Vagina (tissue), 2 donors: ENCODE measurements around the gene HNRNPK. TPM values are rescaled to one million over a fixed set of nuclear protein-coding genes. Genes with fewer than 3 reads are reported as not detected.

Source experiments
- DNase-seq, 2 donors: peaks; one replicate each; pipeline ENCODE4 v3.0.0-alpha.2; 2017; ENCODE audit errors: extremely low spot score in 2 of 2
- H3K27ac ChIP-seq: fragments of 200-600 bp; sonication (generic); one replicate; pipeline ENCODE4 v1.5.1; 2019
- H3K27me3 ChIP-seq: fragments of 200-600 bp; sonication (generic); one replicate; pipeline ENCODE4 v1.5.1; 2019
- H3K36me3 ChIP-seq, 2 donors: fragments of 200-600 bp; sonication (generic); one replicate each; pipeline ENCODE4 v1.5.1; 2017 to 2019
- H3K4me1 ChIP-seq: fragments of 200-600 bp; sonication (generic); one replicate; pipeline ENCODE4 v1.5.1; 2019
- H3K4me3 ChIP-seq, 2 donors: fragments of 200-600 bp; sonication (generic); 1 replicate in 1 of 2; 2 replicates in 1 of 2; pipeline ENCODE4 v1.5.1; 2016 to 2019
- H3K9me3 ChIP-seq: fragments of 200-600 bp; sonication (generic); one replicate; pipeline ENCODE4 v1.5.1; 2019
- POLR2A ChIP-seq, 2 donors: fragments of 450-650 bp; IDR thresholded peaks; one replicate each; pipeline ENCODE4 v1.6.1; 2017; ENCODE audit warnings: antibody characterized with exemption in 2 of 2, mild to moderate bottlenecking in 2 of 2, moderate library complexity in 2 of 2
- POLR2AphosphoS5 ChIP-seq, 2 donors: sonication (generic); formaldehyde crosslinking; IDR thresholded peaks; one replicate each; pipeline ENCODE4 v1.9.0; 2017; ENCODE audit warnings: antibody characterized with exemption in 2 of 2, mild to moderate bottlenecking in 2 of 2, low read depth in 1 of 2; ENCODE audit not compliant: insufficient read depth in 1 of 2
- intact Hi-C: fragments of 100-400 bp; cut with DNase I; formaldehyde crosslinking; loops from one replicate; pipeline ENCODE4 v1.15.1; 2023
- total RNA-seq: library from RNA; depleted of rRNA; stranded (reverse); fragments of >200 nt; gene quantifications from one replicate; pipeline ENCODE4 v1.2.3, GENCODE V29; 2016
- TF ChIP-seq, protein P1 (sequence below), 3 experiments: fragments of 450-650 bp in 2 of 3; fragments of 200-600 bp in 1 of 3; sonication (generic) in 1 of 3; IDR thresholded peaks; one replicate each; pipeline ENCODE4 v1.5.1; 2017 to 2019; ENCODE audit warnings: antibody characterized with exemption in 3 of 3, mild to moderate bottlenecking in 2 of 3, moderate library complexity in 2 of 3

Gene HNRNPK
- total RNA-seq, 1 donor from 2014 or later = 409 TPM

DNA sequence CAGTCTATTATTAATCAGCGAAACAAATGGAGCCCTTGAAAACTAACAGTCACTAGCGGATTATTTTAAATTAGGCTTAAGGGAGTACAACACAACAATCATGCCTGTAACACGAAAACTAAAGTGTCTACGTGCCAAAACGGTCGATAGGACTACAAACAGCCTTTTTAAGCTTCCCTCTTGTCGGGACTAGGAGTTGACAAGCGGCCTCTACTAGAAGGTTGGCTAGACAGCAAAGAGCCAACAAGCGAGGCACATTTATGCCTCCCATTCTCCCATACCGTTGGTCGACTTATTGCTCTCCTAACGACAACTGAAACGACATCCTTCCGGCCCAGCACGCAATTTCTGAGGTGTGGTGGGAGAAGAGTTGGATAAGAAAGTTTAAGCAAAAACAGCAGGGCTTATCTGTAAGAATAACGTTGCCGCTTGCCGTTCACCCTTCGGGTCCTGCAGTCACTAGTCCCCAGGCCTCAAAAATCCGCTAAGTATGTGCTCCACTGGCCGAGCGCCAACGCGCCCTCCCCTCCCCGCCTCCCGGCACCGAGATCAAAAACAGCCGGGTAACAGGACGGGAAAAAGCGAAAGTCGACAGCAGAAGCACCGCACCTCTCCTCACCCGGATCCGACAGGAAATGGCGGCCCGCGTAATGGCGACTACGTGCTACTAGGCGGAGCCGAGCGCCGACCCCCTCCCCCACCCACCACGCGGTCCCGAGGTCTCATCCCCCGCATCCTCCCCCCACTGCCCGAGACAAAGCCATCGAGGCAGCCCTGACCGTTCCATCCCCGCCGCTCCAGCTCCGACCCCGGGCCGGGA is 813 bp downstream of the HNRNPK start:
- peak overlapping the region; percentile 90 to 93 for H3K4me3 ChIP-seq
- H3K27ac ChIP-seq = peak overlapping the region; percentile 97
- H3K27me3 ChIP-seq = no peaks in the 10 kb centered on the region
- H3K9me3 ChIP-seq = no peaks in the 10 kb centered on the region
- peaks cover 0 to 36% of the 10 kb centered on the region in 2 donors for H3K36me3 ChIP-seq
- peak in 1 of 2 donors; percentile 92 for DNase-seq
- H3K4me1 ChIP-seq = peaks cover 51% of the 10 kb centered on the region
- intact Hi-C loops = no loop called here
- no peak for TF ChIP-seq POLR2A (IDR thresholded peaks at IDR 0.05)
- TF ChIP-seq, protein P1, sequence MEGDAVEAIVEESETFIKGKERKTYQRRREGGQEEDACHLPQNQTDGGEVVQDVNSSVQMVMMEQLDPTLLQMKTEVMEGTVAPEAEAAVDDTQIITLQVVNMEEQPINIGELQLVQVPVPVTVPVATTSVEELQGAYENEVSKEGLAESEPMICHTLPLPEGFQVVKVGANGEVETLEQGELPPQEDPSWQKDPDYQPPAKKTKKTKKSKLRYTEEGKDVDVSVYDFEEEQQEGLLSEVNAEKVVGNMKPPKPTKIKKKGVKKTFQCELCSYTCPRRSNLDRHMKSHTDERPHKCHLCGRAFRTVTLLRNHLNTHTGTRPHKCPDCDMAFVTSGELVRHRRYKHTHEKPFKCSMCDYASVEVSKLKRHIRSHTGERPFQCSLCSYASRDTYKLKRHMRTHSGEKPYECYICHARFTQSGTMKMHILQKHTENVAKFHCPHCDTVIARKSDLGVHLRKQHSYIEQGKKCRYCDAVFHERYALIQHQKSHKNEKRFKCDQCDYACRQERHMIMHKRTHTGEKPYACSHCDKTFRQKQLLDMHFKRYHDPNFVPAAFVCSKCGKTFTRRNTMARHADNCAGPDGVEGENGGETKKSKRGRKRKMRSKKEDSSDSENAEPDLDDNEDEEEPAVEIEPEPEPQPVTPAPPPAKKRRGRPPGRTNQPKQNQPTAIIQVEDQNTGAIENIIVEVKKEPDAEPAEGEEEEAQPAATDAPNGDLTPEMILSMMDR (IDR thresholded peaks at IDR 0.05) = no peak

DNA sequence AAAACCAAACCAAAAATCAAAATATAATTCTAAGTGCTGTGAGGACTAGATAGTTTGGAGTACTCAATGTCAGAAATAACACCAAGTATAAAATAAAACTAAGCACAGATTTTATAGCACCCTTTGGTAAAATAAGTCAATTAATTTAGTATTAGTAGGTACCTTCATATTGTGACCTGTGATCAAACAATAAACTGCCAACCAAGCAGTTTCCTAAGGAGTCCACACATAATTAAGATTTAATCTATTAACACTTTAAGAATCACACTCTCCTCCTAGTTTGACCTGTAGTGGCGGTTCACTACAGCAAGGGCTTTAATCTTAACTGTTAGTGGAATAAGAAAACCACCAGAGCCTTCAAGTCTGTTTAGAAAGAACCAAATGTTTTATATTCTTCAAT is 2.8 kb downstream of the HNRNPK start:
- Histone ChIP-seq H3K4me3 (peak overlapping the region in 1 of 2 donors; percentile 90), H3K36me3 (peaks cover 0 to 56% of the 10 kb centered on the region in 2 donors), H3K4me1 (peaks cover 55% of the 10 kb centered on the region), H3K27me3 (no peaks in the 10 kb centered on the region), H3K27ac (peak overlapping the region; percentile 97), H3K9me3 (no peaks in the 10 kb centered on the region)
- TF ChIP-seq POLR2AphosphoS5 (IDR thresholded peaks at IDR 0.05; ENCODE audit: insufficient read depth in 1 of 2, low read depth in 1 of 2) (no peak), POLR2A (IDR thresholded peaks at IDR 0.05) (no peak)
- intact Hi-C loops = no loop called here
- DNase-seq = no peak

DNA sequence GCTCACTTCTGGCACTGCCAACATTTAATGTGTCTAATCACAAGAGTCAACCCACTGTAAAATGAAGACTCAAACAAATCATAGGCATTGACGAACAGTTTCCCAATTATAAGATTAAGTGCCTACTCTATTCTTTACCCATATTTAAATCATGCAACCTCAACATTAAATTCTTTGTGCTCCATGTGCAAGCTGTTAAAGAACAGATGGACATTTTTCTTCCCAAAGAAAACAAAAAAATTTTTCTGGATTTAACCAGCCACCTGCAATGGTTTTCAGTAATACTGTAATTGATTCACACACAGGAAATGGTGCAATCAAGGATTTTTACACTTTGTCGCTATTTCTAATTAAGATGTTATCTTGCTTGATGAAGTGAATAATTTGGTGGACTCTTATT is 3.6 kb downstream of the HNRNPK start:
- H3K9me3 ChIP-seq = no peaks in the 10 kb centered on the region
- peaks cover 0 to 65% of the 10 kb centered on the region in 2 donors for H3K36me3 ChIP-seq
- H3K4me1 ChIP-seq = peaks cover 47% of the 10 kb centered on the region
- intact Hi-C loops = no loop called here
- TF ChIP-seq POLR2A (IDR thresholded peaks at IDR 0.05) (no peak), POLR2AphosphoS5 (IDR thresholded peaks at IDR 0.05; ENCODE audit: insufficient read depth in 1 of 2, low read depth in 1 of 2) (no peak)
- TF ChIP-seq, protein P1 (IDR thresholded peaks at IDR 0.05) = no peak
- H3K27me3 ChIP-seq = no peaks in the 10 kb centered on the region
- no peak overlapping the region for H3K4me3 ChIP-seq
- no peak overlapping the region for H3K27ac ChIP-seq
- DNase-seq = no peak

DNA sequence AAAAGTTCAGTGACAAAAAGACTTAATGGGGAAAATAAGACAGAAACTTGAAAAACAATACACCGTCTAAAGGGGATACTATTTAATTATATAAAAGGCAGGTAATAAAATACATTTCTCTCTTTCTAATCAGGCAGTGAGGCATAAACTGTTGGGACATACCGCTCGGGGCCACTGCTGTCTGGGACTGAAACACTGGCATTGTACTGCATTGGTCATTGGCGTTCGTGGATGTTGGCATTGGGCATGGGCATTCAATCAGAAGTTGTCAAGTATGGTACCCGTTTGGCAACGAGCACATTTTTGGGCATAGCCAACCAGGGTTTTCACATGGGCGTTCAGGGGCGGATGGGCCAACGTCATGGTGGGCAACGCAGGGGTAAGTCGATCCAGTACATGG is 4.7 kb downstream of the HNRNPK start:
- peaks cover 4 to 75% of the 10 kb centered on the region in 2 donors for H3K36me3 ChIP-seq
- H3K4me3 ChIP-seq = no peak overlapping the region
- H3K27me3 ChIP-seq = no peaks in the 10 kb centered on the region
- no peak for DNase-seq
- intact Hi-C loops = no loop called here
- H3K27ac ChIP-seq = no peak overlapping the region
- TF ChIP-seq, protein P1 (IDR thresholded peaks at IDR 0.05) = no peak
- TF ChIP-seq POLR2AphosphoS5 (IDR thresholded peaks at IDR 0.05; ENCODE audit: insufficient read depth in 1 of 2, low read depth in 1 of 2) (no peak), POLR2A (IDR thresholded peaks at IDR 0.05) (no peak)
- H3K4me1 ChIP-seq = peaks cover 46% of the 10 kb centered on the region
- H3K9me3 ChIP-seq = no peaks in the 10 kb centered on the region

DNA sequence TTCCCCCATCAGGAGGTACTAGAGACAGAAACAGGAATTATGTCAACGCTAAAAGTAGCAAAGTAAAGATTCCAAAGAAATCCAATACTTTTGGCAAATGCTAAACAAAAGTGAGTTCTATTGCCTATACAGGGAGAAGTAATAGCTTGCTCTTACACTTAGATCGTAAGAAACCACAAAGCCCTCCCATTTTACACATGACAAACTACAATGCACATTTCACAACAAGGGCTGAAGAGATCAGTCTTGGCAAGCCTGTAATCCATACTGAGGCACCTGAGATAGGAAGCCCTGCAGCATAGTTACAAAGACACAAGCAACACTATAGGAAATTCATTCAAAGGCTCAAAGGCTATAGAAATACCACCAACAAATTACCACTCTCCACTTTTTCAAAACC is 7.7 kb downstream of the HNRNPK start:
- no peak overlapping the region for H3K4me3 ChIP-seq
- peaks cover 6 to 100% of the 10 kb centered on the region in 2 donors for H3K36me3 ChIP-seq
- no peaks in the 10 kb centered on the region for H3K27me3 ChIP-seq
- no peak for TF ChIP-seq POLR2AphosphoS5 (IDR thresholded peaks at IDR 0.05; ENCODE audit: insufficient read depth in 1 of 2, low read depth in 1 of 2)
- TF ChIP-seq, protein P1 (IDR thresholded peaks at IDR 0.05) = no peak
- TF ChIP-seq POLR2A (IDR thresholded peaks at IDR 0.05) = no peak
- DNase-seq = no peak
- peaks cover 34% of the 10 kb centered on the region for H3K4me1 ChIP-seq
- H3K9me3 ChIP-seq = no peaks in the 10 kb centered on the region
- no peak overlapping the region for H3K27ac ChIP-seq
- intact Hi-C loops = no loop called here
